A549 treated with dexamethasone at 1 μM for 4 hours (cell line): ENCODE results near the gene CAVIN3. TPM values are rescaled to one million over a fixed set of nuclear protein-coding genes. Genes with fewer than 3 reads are reported as not detected.

Experiments
- total RNA-seq: library from RNA; stranded (reverse); fragments of 200-300 nt; extraction: Qiagen RNA extraction; gene quantifications from 5 replicates; pipeline ENCODE4 v1.2.3, GENCODE V29; 2022

Gene CAVIN3, protein sequence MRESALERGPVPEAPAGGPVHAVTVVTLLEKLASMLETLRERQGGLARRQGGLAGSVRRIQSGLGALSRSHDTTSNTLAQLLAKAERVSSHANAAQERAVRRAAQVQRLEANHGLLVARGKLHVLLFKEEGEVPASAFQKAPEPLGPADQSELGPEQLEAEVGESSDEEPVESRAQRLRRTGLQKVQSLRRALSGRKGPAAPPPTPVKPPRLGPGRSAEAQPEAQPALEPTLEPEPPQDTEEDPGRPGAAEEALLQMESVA
- total RNA-seq, result 18.1 to 27.0 TPM (median 23.8 TPM) in 5 replicates

DNA sequence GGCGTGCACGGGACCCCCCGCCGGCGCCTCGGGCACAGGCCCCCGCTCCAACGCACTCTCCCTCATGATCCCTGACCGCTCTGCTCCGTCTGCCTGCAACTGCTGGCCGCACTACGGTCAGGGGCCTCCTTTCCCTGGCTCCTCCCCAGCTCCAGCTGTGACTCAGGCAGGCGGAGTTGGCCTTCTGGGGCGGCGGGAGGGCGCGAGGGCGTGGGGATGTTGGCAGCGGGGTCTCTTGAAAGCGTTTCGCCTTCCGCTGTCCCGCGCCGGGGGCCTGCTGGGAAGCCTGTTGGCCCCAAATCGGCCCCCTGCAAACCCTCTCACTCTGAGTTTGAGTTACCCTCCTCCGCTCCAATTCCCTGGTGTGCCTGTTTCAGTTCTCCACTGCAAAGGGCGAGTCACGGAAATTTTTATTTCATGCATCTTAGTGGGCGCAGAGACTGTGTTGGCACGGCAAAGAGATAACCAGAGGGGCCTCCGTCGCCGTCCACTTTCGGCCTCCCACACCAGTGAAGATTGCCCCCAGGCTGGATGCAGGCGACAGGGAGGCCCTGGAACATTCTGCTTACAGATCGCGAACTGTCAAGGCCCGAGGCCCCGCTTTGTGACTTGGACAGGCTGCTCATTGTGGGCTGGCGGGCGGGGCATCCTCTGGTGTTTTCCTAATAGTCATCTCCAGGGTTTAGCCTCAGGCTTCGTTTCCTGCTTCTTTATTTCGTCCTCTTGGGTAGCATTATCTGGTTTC is at the start of gene CAVIN3:
CAVIN3 (minus strand) TSS at position 91 of the 745 bp plus-strand sequence; CDS start at position 66, 25 bp downstream.

Other genes starting within 250 kb of the CAVIN3 start
- not detected in 5 replicates for gene OR56B4, start 212.8 kb downstream of the CAVIN3 start, total RNA-seq
- gene OR52B2, start 150.2 kb downstream of the CAVIN3 start, total RNA-seq, result not detected in 5 replicates
- gene OR52W1, start 121.3 kb downstream of the CAVIN3 start, total RNA-seq, result not detected in 5 replicates
- gene C11orf42, start 114.9 kb downstream of the CAVIN3 start, total RNA-seq, result not detected in 5 replicates
- gene FHIP1B, start 85.9 kb downstream of the CAVIN3 start, total RNA-seq, result 13.4 to 18.5 TPM (median 17.1 TPM) in 5 replicates
- 0.06 to 0.09 TPM (median 0.07 TPM) in 5 replicates for gene CNGA4, start 81.4 kb downstream of the CAVIN3 start, total RNA-seq
- gene CCKBR, start 60.7 kb downstream of the CAVIN3 start, total RNA-seq, result not detected in 5 replicates
- 9.1 to 11.5 TPM (median 10.3 TPM) in 5 replicates for gene SMPD1, start 70.0 kb upstream of the CAVIN3 start, total RNA-seq
- 16.5 to 19.3 TPM (median 17.6 TPM) in 5 replicates for gene APBB1, start 98.6 kb upstream of the CAVIN3 start, total RNA-seq
- 0.31 to 0.55 TPM (median 0.40 TPM) in 5 replicates for gene HPX, start 120.5 kb upstream of the CAVIN3 start, total RNA-seq
- 11.8 to 22.6 TPM (median 18.1 TPM) in 5 replicates for gene TRIM3, start 153.4 kb upstream of the CAVIN3 start, total RNA-seq
- 48.7 to 56.6 TPM (median 52.4 TPM) in 5 replicates for gene ARFIP2, start 160.8 kb upstream of the CAVIN3 start, total RNA-seq
- gene TIMM10B, start 161.0 kb upstream of the CAVIN3 start, total RNA-seq, result 23.3 to 27.0 TPM (median 25.8 TPM) in 5 replicates
- 1.6 to 3.0 TPM (median 2.5 TPM) in 5 replicates for gene DNHD1, start 176.8 kb upstream of the CAVIN3 start, total RNA-seq